ENCODE measurements around the gene RCC2. TPM values are rescaled to one million over a fixed set of nuclear protein-coding genes. Genes with fewer than 3 reads are reported as not detected.

RCC2 gene
- total RNA-seq, 2 donors from 2014 or later, result 240 to 325 TPM

- 82 to 93% methylated on average over 3 to 5 of the region's 5 CpGs for WGBS, 2 experiments (ENCODE audit: insufficient coverage in 1 of 2, insufficient read length in 1 of 2)
- H3K9me3 Mint-ChIP-seq, result no peaks in the 10 kb centered on the region
These were observed 23.2 kb upstream of the RCC2 start for GRCh38 chr1:17462669-17463068.

DNA sequence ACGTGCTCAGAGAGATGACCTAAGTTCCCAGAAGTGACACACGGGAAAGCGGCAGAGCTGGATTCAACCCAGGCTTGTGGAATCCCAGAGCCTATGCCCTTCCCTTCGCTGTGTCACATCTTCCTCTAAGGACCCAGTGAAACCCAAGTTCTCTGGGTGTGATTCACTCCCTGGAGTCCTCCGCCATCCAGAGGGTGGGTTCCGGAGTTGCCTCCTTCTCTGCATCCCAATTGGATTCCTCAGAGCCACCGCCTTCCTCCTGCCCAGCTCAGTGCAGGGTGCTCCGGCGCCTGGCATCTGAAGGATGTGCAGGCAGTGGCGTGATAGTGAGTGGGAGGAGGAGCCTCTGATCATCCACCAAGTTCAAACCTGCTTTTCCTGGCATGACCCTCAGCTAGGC lies 20.7 kb upstream of the RCC2 start:
- Mint-ChIP-seq H3K27me3 (ENCODE audit: insufficient read depth) (no peaks in the 10 kb centered on the region), H3K4me3 (no peak overlapping the region), H3K9me3 (no peaks in the 10 kb centered on the region), H3K4me1 (peaks cover 4% of the 10 kb centered on the region), H3K27ac (no peak overlapping the region), H3K36me3 (ENCODE audit: low read depth) (no peaks in the 10 kb centered on the region)
- no peak for DNase-seq
- no peak for TF ChIP-seq CTCF (conservative IDR thresholded peaks at IDR 0.05)
- no peaks in the 10 kb centered on the region for H3K9me3 ChIP-seq (ENCODE audit: control insufficient read depth, low read length)
- WGBS, 2 experiments (ENCODE audit: insufficient coverage in 1 of 2, insufficient read length in 1 of 2), result 83 to 92% methylated on average over 6 to 10 of the region's 10 CpGs
- no peaks in the 10 kb centered on the region for H3K36me3 ChIP-seq (ENCODE audit: control insufficient read depth, insufficient read depth, low read length)
- H3K4me1 ChIP-seq (ENCODE audit: control insufficient read depth, insufficient read depth, low read length), result no peaks in the 10 kb centered on the region
- H3K9ac ChIP-seq (ENCODE audit: extremely low read depth, low read length, poor library complexity, severe bottlenecking), result no peak overlapping the region
- no peak overlapping the region for H3K4me3 ChIP-seq (ENCODE audit: low read length)
- no peaks in the 10 kb centered on the region for H3K27me3 ChIP-seq (ENCODE audit: control insufficient read depth, insufficient read depth, low read length, poor library complexity, severe bottlenecking)
- H3K27ac ChIP-seq (ENCODE audit: low read depth, low read length), result no peak overlapping the region

More at GRCh38 chr1:17462669-17463068, 23.2 kb upstream of the RCC2 start:
- peaks cover 4% of the 10 kb centered on the region for H3K4me1 Mint-ChIP-seq
- Histone ChIP-seq H3K4me1 (ENCODE audit: control insufficient read depth, insufficient read depth, low read length) (no peaks in the 10 kb centered on the region), H3K9ac (ENCODE audit: extremely low read depth, low read length, poor library complexity, severe bottlenecking) (no peak overlapping the region), H3K27me3 (ENCODE audit: control insufficient read depth, insufficient read depth, low read length, poor library complexity, severe bottlenecking) (no peaks in the 10 kb centered on the region), H3K9me3 (ENCODE audit: control insufficient read depth, low read length) (no peaks in the 10 kb centered on the region), H3K4me3 (ENCODE audit: low read length) (no peak overlapping the region), H3K27ac (ENCODE audit: low read depth, low read length) (no peak overlapping the region), H3K36me3 (ENCODE audit: control insufficient read depth, insufficient read depth, low read length) (no peaks in the 10 kb centered on the region)
- H3K27ac Mint-ChIP-seq, result no peak overlapping the region
- no peak for TF ChIP-seq CTCF (conservative IDR thresholded peaks at IDR 0.05)
- DNase-seq, result no peak
- H3K27me3 Mint-ChIP-seq (ENCODE audit: insufficient read depth), result no peaks in the 10 kb centered on the region
- H3K4me3 Mint-ChIP-seq, result no peak overlapping the region
- no peaks in the 10 kb centered on the region for H3K36me3 Mint-ChIP-seq (ENCODE audit: low read depth)

GRCh38 chr1:17458794-17459193 lies 19.3 kb upstream of the RCC2 start:
- Mint-ChIP-seq H3K9me3 (no peaks in the 10 kb centered on the region), H3K36me3 (ENCODE audit: low read depth) (no peaks in the 10 kb centered on the region), H3K27ac (no peak overlapping the region), H3K27me3 (ENCODE audit: insufficient read depth) (no peaks in the 10 kb centered on the region), H3K4me1 (peaks cover 4% of the 10 kb centered on the region), H3K4me3 (no peak overlapping the region)
- no peak for DNase-seq
- H3K9ac ChIP-seq (ENCODE audit: extremely low read depth, low read length, poor library complexity, severe bottlenecking), result no peak overlapping the region
- H3K4me1 ChIP-seq (ENCODE audit: control insufficient read depth, insufficient read depth, low read length), result no peaks in the 10 kb centered on the region
- H3K36me3 ChIP-seq (ENCODE audit: control insufficient read depth, insufficient read depth, low read length), result no peaks in the 10 kb centered on the region
- no peak overlapping the region for H3K4me3 ChIP-seq (ENCODE audit: low read length)
- TF ChIP-seq CTCF (conservative IDR thresholded peaks at IDR 0.05), result no peak
- H3K27me3 ChIP-seq (ENCODE audit: control insufficient read depth, insufficient read depth, low read length, poor library complexity, severe bottlenecking), result no peaks in the 10 kb centered on the region
- H3K27ac ChIP-seq (ENCODE audit: low read depth, low read length), result no peak overlapping the region
- no peaks in the 10 kb centered on the region for H3K9me3 ChIP-seq (ENCODE audit: control insufficient read depth, low read length)
- 100% methylated on average over 1 of the region's 1 CpG; no CpG with 5 or more reads in 1 of the 2 experiments for WGBS, 2 experiments (ENCODE audit: insufficient coverage in 1 of 2, insufficient read length in 1 of 2)
